DOHH2 (cell line): ENCODE data around the gene FOLR2.

Experiments used
- CTCF ChIP-seq: fragments of 200-600 bp; sonication (generic); IDR thresholded peaks from one replicate; pipeline ENCODE4 v1.5.1; 2014; ENCODE audit warnings: antibody characterized with exemption, mild to moderate bottlenecking, low read depth, low read length; ENCODE audit not compliant: poor library complexity, severe bottlenecking
- EZH2phosphoT487 ChIP-seq: fragments of 200-600 bp; sonication (generic); IDR thresholded peaks from 2 replicates; pipeline ENCODE4 v1.6.1; 2017; ENCODE audit warnings: borderline replicate concordance, mild to moderate bottlenecking, antibody characterized with exemption, low read length, moderate library complexity, mixed read lengths

GRCh38 chr11:72221386-72222075, 4.9 kb downstream of the FOLR2 start:
- TF ChIP-seq CTCF (no peak), EZH2phosphoT487 (no peak)
